Vagina (tissue), 2 donors: Measurements from ENCODE around the gene MST1R. TPM values are rescaled to one million over a fixed set of nuclear protein-coding genes. Genes with fewer than 3 reads are reported as not detected.

Source experiments
- DNase-seq, 2 donors: peaks; one replicate each; pipeline ENCODE4 v3.0.0-alpha.2; 2017; ENCODE audit errors: extremely low spot score in 2 of 2
- H3K27ac ChIP-seq: fragments of 200-600 bp; sonication (generic); one replicate; pipeline ENCODE4 v1.5.1; 2019
- H3K27me3 ChIP-seq: fragments of 200-600 bp; sonication (generic); one replicate; pipeline ENCODE4 v1.5.1; 2019
- H3K36me3 ChIP-seq, 2 donors: fragments of 200-600 bp; sonication (generic); one replicate each; pipeline ENCODE4 v1.5.1; 2017 to 2019
- H3K4me1 ChIP-seq: fragments of 200-600 bp; sonication (generic); one replicate; pipeline ENCODE4 v1.5.1; 2019
- H3K4me3 ChIP-seq, 2 donors: fragments of 200-600 bp; sonication (generic); 1 replicate in 1 of 2; 2 replicates in 1 of 2; pipeline ENCODE4 v1.5.1; 2016 to 2019
- H3K9me3 ChIP-seq: fragments of 200-600 bp; sonication (generic); one replicate; pipeline ENCODE4 v1.5.1; 2019
- CTCF ChIP-seq, 3 experiments: fragments of 450-650 bp in 2 of 3; fragments of 200-600 bp in 1 of 3; sonication (generic) in 1 of 3; IDR thresholded peaks; one replicate each; pipeline ENCODE4 v1.5.1; 2017 to 2019; ENCODE audit warnings: antibody characterized with exemption in 3 of 3, mild to moderate bottlenecking in 2 of 3, moderate library complexity in 2 of 3
- POLR2A ChIP-seq, 2 donors: fragments of 450-650 bp; IDR thresholded peaks; one replicate each; pipeline ENCODE4 v1.6.1; 2017; ENCODE audit warnings: antibody characterized with exemption in 2 of 2, mild to moderate bottlenecking in 2 of 2, moderate library complexity in 2 of 2
- POLR2AphosphoS5 ChIP-seq, 2 donors: sonication (generic); formaldehyde crosslinking; IDR thresholded peaks; one replicate each; pipeline ENCODE4 v1.9.0; 2017; ENCODE audit warnings: antibody characterized with exemption in 2 of 2, mild to moderate bottlenecking in 2 of 2, low read depth in 1 of 2; ENCODE audit not compliant: insufficient read depth in 1 of 2
- intact Hi-C: fragments of 100-400 bp; cut with DNase I; formaldehyde crosslinking; loops from one replicate; pipeline ENCODE4 v1.15.1; 2023
- total RNA-seq: library from RNA; depleted of rRNA; stranded (reverse); fragments of >200 nt; gene quantifications from one replicate; pipeline ENCODE4 v1.2.3, GENCODE V29; 2016

MST1R gene
- total RNA-seq, 1 donor from 2014 or later = 38.1 TPM

DNA sequence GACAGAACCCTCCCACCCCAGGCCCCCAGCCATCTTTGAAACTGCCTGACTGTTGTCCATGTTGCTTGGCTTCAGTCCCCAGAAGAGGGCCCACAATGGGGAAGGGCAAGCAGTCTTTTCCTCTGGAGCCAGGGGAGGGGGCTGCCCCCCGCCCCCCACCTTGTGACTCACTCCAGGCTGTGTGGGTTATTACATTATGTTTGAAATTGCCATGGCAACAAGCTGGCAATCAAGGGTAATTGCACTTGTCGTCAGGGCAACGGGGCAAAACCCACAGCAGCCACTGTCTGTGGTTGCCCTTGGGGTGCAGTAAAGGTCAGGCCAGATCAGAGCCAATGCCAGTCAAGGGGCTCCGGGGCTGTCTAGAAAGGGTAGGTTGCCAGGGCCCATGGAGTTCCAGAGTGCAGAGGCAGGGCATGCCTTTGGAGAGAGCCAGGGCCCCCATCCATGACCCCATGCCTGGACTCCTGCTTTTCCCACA lies 30.8 kb downstream of the MST1R start:
- Histone ChIP-seq H3K27me3 (no peaks in the 10 kb centered on the region), H3K27ac (no peak overlapping the region), H3K4me1 (peaks cover 11% of the 10 kb centered on the region), H3K4me3 (no peak overlapping the region), H3K36me3 (no peaks in the 10 kb centered on the region), H3K9me3 (no peaks in the 10 kb centered on the region)
- intact Hi-C loops = no loop called here
- TF ChIP-seq CTCF (IDR thresholded peaks at IDR 0.05) (no peak), POLR2A (IDR thresholded peaks at IDR 0.05) (no peak), POLR2AphosphoS5 (IDR thresholded peaks at IDR 0.05; ENCODE audit: insufficient read depth in 1 of 2, low read depth in 1 of 2) (no peak)
- DNase-seq = no peak

GRCh38 chr3:49871531-49872153 lies 32.0 kb downstream of the MST1R start:
- H3K27me3 ChIP-seq = no peaks in the 10 kb centered on the region
- no peaks in the 10 kb centered on the region for H3K36me3 ChIP-seq
- H3K4me3 ChIP-seq = no peak overlapping the region
- DNase-seq = no peak
- TF ChIP-seq CTCF (IDR thresholded peaks at IDR 0.05) (no peak), POLR2A (IDR thresholded peaks at IDR 0.05) (no peak), POLR2AphosphoS5 (IDR thresholded peaks at IDR 0.05; ENCODE audit: insufficient read depth in 1 of 2, low read depth in 1 of 2) (no peak)
- H3K4me1 ChIP-seq = peaks cover 11% of the 10 kb centered on the region
- no peaks in the 10 kb centered on the region for H3K9me3 ChIP-seq
- intact Hi-C loops = no loop called here
- no peak overlapping the region for H3K27ac ChIP-seq

DNA sequence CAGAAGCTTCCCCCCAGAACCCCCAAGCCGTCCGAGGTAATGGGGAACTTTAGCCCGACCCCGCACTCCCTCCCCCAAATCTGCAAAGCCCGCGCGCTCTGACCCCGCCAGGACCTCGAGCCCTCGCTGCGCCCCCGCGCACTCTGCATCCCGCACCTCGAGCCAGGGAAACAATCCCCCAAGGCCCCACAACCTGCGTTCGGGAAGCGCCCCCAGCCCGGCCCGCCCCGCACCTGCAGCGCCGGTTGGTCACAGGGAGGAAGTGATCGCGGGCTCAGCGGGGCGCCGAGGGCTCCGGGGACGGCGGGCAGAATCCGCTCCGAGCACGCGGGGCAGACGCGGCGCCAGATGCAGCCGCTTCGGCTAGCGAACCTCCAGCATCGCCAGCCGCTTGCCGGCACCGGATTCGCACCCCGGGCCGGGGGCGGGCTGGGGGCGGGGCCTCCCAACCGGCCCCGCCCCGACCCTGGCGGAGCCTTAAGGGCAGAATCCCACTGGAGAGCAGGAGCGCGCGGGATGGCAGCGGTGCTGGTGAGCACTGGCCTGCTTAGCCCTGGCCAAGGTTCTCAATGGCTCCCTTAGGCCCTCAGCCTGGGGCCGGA lies 34.0 kb downstream of the MST1R start, which contains the start of gene CAMKV:
Gene CAMKV (minus strand): TSS at position 382 of the 602 bp plus-strand sequence. CDS start 7,518 bp downstream, outside the sequence.
- H3K36me3 ChIP-seq = no peaks in the 10 kb centered on the region
- no peaks in the 10 kb centered on the region for H3K9me3 ChIP-seq
- no peaks in the 10 kb centered on the region for H3K27me3 ChIP-seq
- TF ChIP-seq POLR2AphosphoS5 (IDR thresholded peaks at IDR 0.05; ENCODE audit: insufficient read depth in 1 of 2, low read depth in 1 of 2) (no peak), POLR2A (IDR thresholded peaks at IDR 0.05) (no peak), CTCF (IDR thresholded peaks at IDR 0.05) (no peak)
- peaks cover 11% of the 10 kb centered on the region for H3K4me1 ChIP-seq
- peak within 1 kb of the TSS; percentile 22 to 23 for H3K4me3 ChIP-seq
- no peak within 1 kb of the TSS for H3K27ac ChIP-seq
- no peak for DNase-seq
- intact Hi-C loops = no loop called here

- H3K36me3 ChIP-seq = no peaks in the 10 kb centered on the region
- no peaks in the 10 kb centered on the region for H3K27me3 ChIP-seq
- H3K4me1 ChIP-seq = peaks cover 11% of the 10 kb centered on the region
- no peaks in the 10 kb centered on the region for H3K9me3 ChIP-seq
- intact Hi-C loops = no loop called here
- peak overlapping the region; percentile 22 to 23 for H3K4me3 ChIP-seq
- TF ChIP-seq POLR2A (IDR thresholded peaks at IDR 0.05) (no peak), CTCF (IDR thresholded peaks at IDR 0.05) (no peak), POLR2AphosphoS5 (IDR thresholded peaks at IDR 0.05; ENCODE audit: insufficient read depth in 1 of 2, low read depth in 1 of 2) (no peak)
- H3K27ac ChIP-seq = no peak overlapping the region
- no peak for DNase-seq
Observed at GRCh38 chr3:49868862-49869466, 34.7 kb downstream of the MST1R start.
